ENCODE measurements around the gene PIGH.

DNA sequence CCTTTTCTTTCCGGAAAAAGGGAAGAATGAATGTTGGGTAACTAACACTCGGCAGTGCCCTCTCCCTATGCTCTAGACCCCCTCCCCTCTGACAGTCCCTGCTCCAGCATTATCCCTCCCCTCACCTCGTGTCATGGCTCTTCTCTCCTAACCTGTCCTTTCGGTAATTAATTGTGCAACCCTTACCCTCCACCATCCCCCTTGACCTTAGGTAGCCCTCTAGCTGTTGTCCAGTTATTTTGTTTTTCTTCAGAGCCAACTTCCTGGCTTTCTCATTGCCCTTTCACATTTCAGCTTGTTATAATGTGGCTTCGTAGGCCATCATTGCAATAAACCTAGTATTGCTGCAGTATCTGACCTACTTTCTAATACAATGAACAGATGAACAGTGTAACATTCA, 30.9 kb upstream of the PIGH start:
- TF ChIP-seq POLR2A (IDR thresholded peaks at IDR 0.05) (no peak), POLR2AphosphoS5 (IDR thresholded peaks at IDR 0.05) (no peak)
- TF ChIP-seq, protein P1, sequence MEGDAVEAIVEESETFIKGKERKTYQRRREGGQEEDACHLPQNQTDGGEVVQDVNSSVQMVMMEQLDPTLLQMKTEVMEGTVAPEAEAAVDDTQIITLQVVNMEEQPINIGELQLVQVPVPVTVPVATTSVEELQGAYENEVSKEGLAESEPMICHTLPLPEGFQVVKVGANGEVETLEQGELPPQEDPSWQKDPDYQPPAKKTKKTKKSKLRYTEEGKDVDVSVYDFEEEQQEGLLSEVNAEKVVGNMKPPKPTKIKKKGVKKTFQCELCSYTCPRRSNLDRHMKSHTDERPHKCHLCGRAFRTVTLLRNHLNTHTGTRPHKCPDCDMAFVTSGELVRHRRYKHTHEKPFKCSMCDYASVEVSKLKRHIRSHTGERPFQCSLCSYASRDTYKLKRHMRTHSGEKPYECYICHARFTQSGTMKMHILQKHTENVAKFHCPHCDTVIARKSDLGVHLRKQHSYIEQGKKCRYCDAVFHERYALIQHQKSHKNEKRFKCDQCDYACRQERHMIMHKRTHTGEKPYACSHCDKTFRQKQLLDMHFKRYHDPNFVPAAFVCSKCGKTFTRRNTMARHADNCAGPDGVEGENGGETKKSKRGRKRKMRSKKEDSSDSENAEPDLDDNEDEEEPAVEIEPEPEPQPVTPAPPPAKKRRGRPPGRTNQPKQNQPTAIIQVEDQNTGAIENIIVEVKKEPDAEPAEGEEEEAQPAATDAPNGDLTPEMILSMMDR (IDR thresholded peaks at IDR 0.05) = no peak
